HL-60 (cell line): ENCODE results near the gene SSTR1.
A peak's percentile ranks its signal among the peaks of the same experiment; 100 is the strongest.

Experiments used
- DNase-seq, 2 experiments: peaks; one replicate each; pipeline ENCODE4 v3.0.0-alpha.2; 2010 to 2020; ENCODE audit warnings: low read depth in 1 of 2, low spot score in 1 of 2
- H3K27ac ChIP-seq: fragments of 250-450 bp; sonication (Bioruptor Pico); replicated peaks from 2 replicates; pipeline ENCODE4 v1.5.1; 2020; ENCODE audit warnings: mild to moderate bottlenecking, moderate library complexity
- H3K27me3 ChIP-seq: fragments of 250-450 bp; sonication (Bioruptor Pico); 2 replicates; pipeline ENCODE4 v1.5.1; 2021; ENCODE audit warnings: mild to moderate bottlenecking, moderate library complexity; ENCODE audit not compliant: insufficient read depth, poor library complexity, severe bottlenecking
- H3K4me3 ChIP-seq: replicated peaks from 2 replicates; pipeline ENCODE4 v1.5.1; 2011; ENCODE audit warnings: mild to moderate bottlenecking, control low read depth, low read length; ENCODE audit not compliant: insufficient read depth
- CTCF ChIP-seq: IDR thresholded peaks from one replicate; pipeline ENCODE4 v1.5.1; 2011; ENCODE audit warnings: low read length, control low read depth, inconsistent platforms; ENCODE audit not compliant: insufficient read depth
- GABPA ChIP-seq: IDR thresholded peaks from 2 replicates; pipeline ENCODE4 v1.6.1; 2012; ENCODE audit warnings: low read depth
- POLR2AphosphoS5 ChIP-seq: IDR thresholded peaks from 2 replicates; pipeline ENCODE4 v1.6.1; 2012; ENCODE audit warnings: low read depth
- REST ChIP-seq: IDR thresholded peaks from 2 replicates; pipeline ENCODE4 v1.6.1; 2012; ENCODE audit warnings: low read depth; ENCODE audit not compliant: insufficient replicate concordance
- SPI1 ChIP-seq: IDR thresholded peaks from 2 replicates; pipeline ENCODE4 v1.6.1; 2012; ENCODE audit warnings: low read depth, mild to moderate bottlenecking, borderline replicate concordance

SSTR1 gene

GRCh38 chr14:38256533-38256840 is 48.8 kb downstream of the SSTR1 start:
- DNase-seq: no peak
- Histone ChIP-seq H3K27me3 (peaks cover 27% of the 10 kb centered on the region), H3K4me3 (no peak overlapping the region), H3K27ac (no peak overlapping the region)
- TF ChIP-seq GABPA (no peak), REST (no peak), CTCF (no peak), SPI1 (no peak), POLR2AphosphoS5 (no peak)

GRCh38 chr14:38257507-38257906 is 49.8 kb downstream of the SSTR1 start:
- H3K27me3 ChIP-seq: peaks cover 27% of the 10 kb centered on the region
- H3K27ac ChIP-seq: no peak overlapping the region
- TF ChIP-seq SPI1 (no peak), CTCF (no peak), POLR2AphosphoS5 (no peak), REST (no peak), GABPA (no peak)
- no peak overlapping the region for H3K4me3 ChIP-seq
- DNase-seq: no peak

GRCh38 chr14:38261620-38262019 is 53.9 kb downstream of the SSTR1 start:
- TF ChIP-seq REST (no peak), SPI1 (no peak), POLR2AphosphoS5 (no peak), CTCF (no peak), GABPA (no peak)
- peak in 1 of 2 experiments; percentile 13 for DNase-seq
- Histone ChIP-seq H3K27me3 (peaks cover 7% of the 10 kb centered on the region), H3K27ac (no peak overlapping the region), H3K4me3 (no peak overlapping the region)
